K562 (cell line): Measurements from ENCODE around the gene EFCAB9. TPM values are rescaled to one million over a fixed set of nuclear protein-coding genes. Genes with fewer than 3 reads are reported as not detected.
A peak's percentile ranks its signal among the peaks of the same experiment; 100 is the strongest.

ENCODE experiments used
- CHD4 ChIP-seq: fragments of 200-600 bp; sonication (generic); IDR thresholded peaks from 3 replicates; pipeline ENCODE4 v1.6.1; 2012; ENCODE audit warnings: low read depth, mild to moderate bottlenecking, mixed read lengths, low read length, inconsistent platforms; ENCODE audit not compliant: insufficient read depth, insufficient replicate concordance, poor library complexity, severe bottlenecking
- HMGN3 ChIP-seq: IDR thresholded peaks from 2 replicates; pipeline ENCODE4 v1.6.1; 2011; ENCODE audit warnings: borderline replicate concordance, low read depth, mild to moderate bottlenecking, mixed read lengths, low read length; ENCODE audit not compliant: insufficient read length; ENCODE audit errors: extremely low read depth
- JUNB ChIP-seq: fragments of 450-650 bp; formaldehyde crosslinking; conservative IDR thresholded peaks from 2 replicates; pipeline ENCODE4 v1.4.0; 2020; ENCODE audit warnings: mild to moderate bottlenecking
- KAT2B ChIP-seq: IDR thresholded peaks from one replicate; pipeline ENCODE4 v1.6.1; 2012; ENCODE audit warnings: low read depth, mild to moderate bottlenecking, control low read depth, inconsistent platforms, low read length, moderate library complexity
- RBM22 ChIP-seq: fragments of 200-400 bp; formaldehyde crosslinking; IDR thresholded peaks from 2 replicates; pipeline ENCODE4 v1.6.1; 2018; ENCODE audit warnings: low read length, low read depth; ENCODE audit not compliant: poor library complexity, severe bottlenecking
- RCOR1 ChIP-seq, 2 experiments: IDR thresholded peaks; 2 replicates each; pipeline ENCODE4 v1.6.1; 2012; ENCODE audit warnings: low read depth in 2 of 2, low read length in 2 of 2, borderline replicate concordance in 1 of 2, improper control_type of control experiment in 1 of 2
- SMARCA4 ChIP-seq: fragments of 450-650 bp; IDR thresholded peaks from 2 replicates; pipeline ENCODE4 v1.6.1; 2016
- TAL1 ChIP-seq: fragments of 450-650 bp; IDR thresholded peaks from 2 replicates; pipeline ENCODE4 v1.6.1; 2016; ENCODE audit warnings: mild to moderate bottlenecking
- TCF3 ChIP-seq: sonication (generic); formaldehyde crosslinking; IDR thresholded peaks from 2 replicates; pipeline ENCODE4 v1.4.0; 2020; ENCODE audit warnings: mild to moderate bottlenecking, missing genetic modification reagents
- TEAD4 ChIP-seq, 2 experiments: sonication (generic) in 1 of 2; formaldehyde crosslinking in 1 of 2; IDR thresholded peaks; 2 replicates each; pipeline versions ENCODE4 v1.6.1 to v1.8.0; 2012 to 2022; ENCODE audit warnings: borderline replicate concordance in 1 of 2, inconsistent platforms in 1 of 2, low read length in 1 of 2, mild to moderate bottlenecking in 1 of 2, missing genetic modification reagents in 1 of 2
- ZBED1 ChIP-seq: IDR thresholded peaks from 2 replicates; pipeline ENCODE4 v1.6.1; 2014
- ZBTB17 ChIP-seq: fragments of 450-650 bp; formaldehyde crosslinking; IDR thresholded peaks from 2 replicates; pipeline ENCODE4 v1.4.0; 2020; ENCODE audit warnings: mild to moderate bottlenecking
- ZNF175 ChIP-seq: fragments of 200-800 bp; sonication (Bioruptor generic); IDR thresholded peaks from 2 replicates; pipeline ENCODE4 v1.6.1; 2016; ENCODE audit warnings: low read depth, mild to moderate bottlenecking, missing genetic modification characterization, missing compliant biosample characterization
- ZNF23 ChIP-seq: fragments of 250-450 bp; sonication (Bioruptor Pico); IDR thresholded peaks from 2 replicates; pipeline ENCODE4 v1.4.0; 2020; ENCODE audit warnings: mild to moderate bottlenecking
- ZNF232 ChIP-seq: sonication (generic); formaldehyde crosslinking; IDR thresholded peaks from 2 replicates; pipeline ENCODE4 v1.8.0; 2022; ENCODE audit warnings: mild to moderate bottlenecking, missing genetic modification reagents
- ZNF318 ChIP-seq, 2 experiments: fragments of 450-650 bp; IDR thresholded peaks; 2 replicates each; pipeline ENCODE4 v1.6.1; 2016; ENCODE audit warnings: mild to moderate bottlenecking in 2 of 2, borderline replicate concordance in 1 of 2, low read depth in 1 of 2, moderate library complexity in 1 of 2
- polyA plus RNA-seq, 8 experiments: library from polyadenylated mRNA; depleted of rRNA in 4 of 8; stranded (reverse) in 5 of 8; unstranded in 3 of 8; fragments of >200 nt; fragmentation: Nextera tagmentation in 2 of 8; fragmentation: Illumina TruSeq in 1 of 8; extraction: Ambion mirVana in 2 of 8; extraction: Trizol in 1 of 8; gene quantifications; 2 replicates each; pipeline versions ENCODE4 v1.2.1 to v1.2.3, GENCODE V29; 2011 to 2014; ENCODE audit warnings: inconsistent platforms in 1 of 8, missing spikeins in 1 of 8
- total RNA-seq, 7 experiments: library from RNA; depleted of rRNA in 6 of 7; stranded (reverse); fragments of >200 nt in 6 of 7; fragmentation: Illumina TruSeq in 2 of 7; extraction: Trizol in 2 of 7; gene quantifications; 2 replicates each; pipeline versions ENCODE4 v1.2.1 to v1.2.3, GENCODE V29; 2011 to 2021; ENCODE audit warnings: low replicate concordance in 1 of 7
- TF ChIP-seq, protein P1 (sequence below), 2 experiments: fragments of 150-350 bp in 1 of 2; IDR thresholded peaks; 2 replicates each; pipeline ENCODE4 v1.6.1; 2012 to 2016; ENCODE audit warnings: low read depth in 2 of 2, low read length in 2 of 2, mild to moderate bottlenecking in 1 of 2, moderate library complexity in 1 of 2

EFCAB9 gene
- total and polyA plus RNA-seq, 9 of the 15 experiments (the other 6 are each of a cell fraction or from before 2014, with no cell fraction given): not detected

GRCh38 chr5:172156541-172156994 lies 37.4 kb upstream of the EFCAB9 start (continued):
- TF ChIP-seq, protein P1, sequence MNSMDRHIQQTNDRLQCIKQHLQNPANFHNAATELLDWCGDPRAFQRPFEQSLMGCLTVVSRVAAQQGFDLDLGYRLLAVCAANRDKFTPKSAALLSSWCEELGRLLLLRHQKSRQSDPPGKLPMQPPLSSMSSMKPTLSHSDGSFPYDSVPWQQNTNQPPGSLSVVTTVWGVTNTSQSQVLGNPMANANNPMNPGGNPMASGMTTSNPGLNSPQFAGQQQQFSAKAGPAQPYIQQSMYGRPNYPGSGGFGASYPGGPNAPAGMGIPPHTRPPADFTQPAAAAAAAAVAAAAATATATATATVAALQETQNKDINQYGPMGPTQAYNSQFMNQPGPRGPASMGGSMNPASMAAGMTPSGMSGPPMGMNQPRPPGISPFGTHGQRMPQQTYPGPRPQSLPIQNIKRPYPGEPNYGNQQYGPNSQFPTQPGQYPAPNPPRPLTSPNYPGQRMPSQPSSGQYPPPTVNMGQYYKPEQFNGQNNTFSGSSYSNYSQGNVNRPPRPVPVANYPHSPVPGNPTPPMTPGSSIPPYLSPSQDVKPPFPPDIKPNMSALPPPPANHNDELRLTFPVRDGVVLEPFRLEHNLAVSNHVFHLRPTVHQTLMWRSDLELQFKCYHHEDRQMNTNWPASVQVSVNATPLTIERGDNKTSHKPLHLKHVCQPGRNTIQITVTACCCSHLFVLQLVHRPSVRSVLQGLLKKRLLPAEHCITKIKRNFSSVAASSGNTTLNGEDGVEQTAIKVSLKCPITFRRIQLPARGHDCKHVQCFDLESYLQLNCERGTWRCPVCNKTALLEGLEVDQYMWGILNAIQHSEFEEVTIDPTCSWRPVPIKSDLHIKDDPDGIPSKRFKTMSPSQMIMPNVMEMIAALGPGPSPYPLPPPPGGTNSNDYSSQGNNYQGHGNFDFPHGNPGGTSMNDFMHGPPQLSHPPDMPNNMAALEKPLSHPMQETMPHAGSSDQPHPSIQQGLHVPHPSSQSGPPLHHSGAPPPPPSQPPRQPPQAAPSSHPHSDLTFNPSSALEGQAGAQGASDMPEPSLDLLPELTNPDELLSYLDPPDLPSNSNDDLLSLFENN (IDR thresholded peaks at IDR 0.05; ENCODE audit: low read depth in 2 of 2, low read length in 2 of 2): no peak
- TF ChIP-seq RBM22 (no peak), ZBED1 (no peak), TCF3 (CRISPR knock-in tag) (peak; percentile 66), JUNB (CRISPR knock-in tag) (no peak), KAT2B (no peak), ZNF232 (CRISPR knock-in tag) (no peak), ZNF318 (IDR thresholded peaks at IDR 0.05; ENCODE audit: borderline replicate concordance in 1 of 2, low read depth in 1 of 2) (no peak), RCOR1 (IDR thresholded peaks at IDR 0.05; ENCODE audit: borderline replicate concordance in 1 of 2, low read depth in 2 of 2, low read length in 2 of 2) (peak in 1 of 2 experiments; percentile 31; a peak in 1 of 4 replicates), ZNF175 (CRISPR knock-in tag) (peak; percentile 22; the same call in 1 of the 2 replicates), TEAD4 (IDR thresholded peaks at IDR 0.05; ENCODE audit: low read length) (peak; percentile 65; the same call in 1 of the 2 replicates), TEAD4 (CRISPR knock-in tag; IDR thresholded peaks at IDR 0.05; ENCODE audit: borderline replicate concordance) (no peak), ZBTB17 (CRISPR knock-in tag) (no peak), ZNF23 (no peak), HMGN3 (no peak), CHD4 (no peak), SMARCA4 (0 out of 2 replicates have a peak, but pooled peaks have one; percentile 32), TAL1 (peak; percentile 64; the same call in 1 of the 2 replicates)
